GM10266 (cell line): ENCODE measurements around the gene TIGD3.

Source experiments
- DNase-seq: peaks from one replicate; pipeline ENCODE4 v3.0.0; 2012; ENCODE audit errors: extremely low spot score
- CTCF ChIP-seq: IDR thresholded peaks from 2 replicates; pipeline ENCODE4 v1.5.1; 2012; ENCODE audit warnings: mild to moderate bottlenecking, low read depth; ENCODE audit not compliant: control insufficient read depth, insufficient read depth; ENCODE audit errors: missing control alignments

Gene TIGD3

GRCh38 chr11:65378928-65379638 lies 24.5 kb downstream of the TIGD3 start:
- DNase-seq, result no peak
- TF ChIP-seq CTCF, result no peak

GRCh38 chr11:65379698-65380459 lies 25.3 kb downstream of the TIGD3 start:
- DNase-seq, result no peak
- no peak for TF ChIP-seq CTCF

GRCh38 chr11:65380460-65381119 lies 26.0 kb downstream of the TIGD3 start:
- TF ChIP-seq CTCF, result no peak

GRCh38 chr11:65381716-65382032 lies 27.1 kb downstream of the TIGD3 start:
- no peak for TF ChIP-seq CTCF
- DNase-seq, result no peak

More at GRCh38 chr11:65380460-65381119, 26.0 kb downstream of the TIGD3 start:
- no peak for DNase-seq

- peak; percentile 79 for TF ChIP-seq CTCF
- DNase-seq, result peak; percentile 81
Observed at GRCh38 chr11:65382033-65382803, 27.7 kb downstream of the TIGD3 start, which contains the start of gene SLC25A45. SLC25A45 (minus strand) TSS chr11:65382646; CDS start chr11:65381951, 695 bp downstream.

- no peak for TF ChIP-seq CTCF
- no peak for DNase-seq
Observed at GRCh38 chr11:65382804-65383368, 28.3 kb downstream of the TIGD3 start.
